Astrocyte (in vitro differentiated cells and primary cell): ENCODE results near the gene RNLS. TPM values are rescaled to one million over a fixed set of nuclear protein-coding genes. Genes with fewer than 3 reads are reported as not detected.
A peak's percentile ranks its signal among the peaks of the same experiment; 100 is the strongest.

Source experiments
- DNase-seq: peaks from one replicate; pipeline ENCODE4 v3.0.0-alpha.2; 2010; ENCODE audit warnings: low read depth
- FAIRE-seq: peaks from 2 replicates; lab custom pipeline; 2011; peaks lifted over from hg19 to GRCh38; lab: Jason Lieb, UNC
- H2AFZ ChIP-seq: 2 replicates; pipeline ENCODE4 v1.6.0; 2012; ENCODE audit warnings: low read depth, low read length, inconsistent platforms
- H3K27ac ChIP-seq: 2 replicates; pipeline ENCODE4 v1.5.1; 2011; ENCODE audit warnings: low read depth, low read length, inconsistent platforms
- H3K27me3 ChIP-seq: 2 replicates; pipeline ENCODE4 v1.6.0; 2011; ENCODE audit warnings: low read length, inconsistent platforms; ENCODE audit not compliant: insufficient read depth
- H3K36me3 ChIP-seq: 2 replicates; pipeline ENCODE4 v1.5.1; 2011; ENCODE audit warnings: low read length, inconsistent platforms; ENCODE audit not compliant: insufficient read depth
- H3K4me1 ChIP-seq: 2 replicates; pipeline ENCODE4 v1.5.1; 2011; ENCODE audit warnings: low read length, inconsistent platforms; ENCODE audit not compliant: insufficient read depth
- H3K4me2 ChIP-seq: 2 replicates; pipeline ENCODE4 v1.6.0; 2012; ENCODE audit warnings: low read length, inconsistent platforms
- H3K4me3 ChIP-seq: 2 replicates; pipeline ENCODE4 v1.5.1; 2011; ENCODE audit warnings: low read depth, mild to moderate bottlenecking, low read length, inconsistent platforms; ENCODE audit not compliant: insufficient read depth
- H3K79me2 ChIP-seq: 2 replicates; pipeline ENCODE4 v1.6.0; 2012; ENCODE audit warnings: mild to moderate bottlenecking, low read length, inconsistent platforms; ENCODE audit not compliant: insufficient read depth
- H3K9ac ChIP-seq: 2 replicates; pipeline ENCODE4 v1.6.0; 2012; ENCODE audit warnings: mild to moderate bottlenecking, low read length, inconsistent platforms
- H3K9me3 ChIP-seq: 2 replicates; pipeline ENCODE4 v1.5.1; 2012; ENCODE audit warnings: low read depth, mild to moderate bottlenecking, low read length, inconsistent platforms; ENCODE audit not compliant: insufficient read depth
- H4K20me1 ChIP-seq: 2 replicates; pipeline ENCODE4 v1.6.0; 2012; ENCODE audit warnings: low read length, inconsistent platforms; ENCODE audit not compliant: insufficient read depth
- H3K27ac Mint-ChIP-seq: one replicate; pipeline ENCODE4 v1.8.0; 2021; ENCODE audit warnings: mild to moderate bottlenecking, mixed read lengths; ENCODE audit not compliant: unreplicated experiment
- H3K27me3 Mint-ChIP-seq: one replicate; pipeline ENCODE4 v1.8.0; 2021; ENCODE audit warnings: low read depth, mixed read lengths; ENCODE audit not compliant: unreplicated experiment
- H3K36me3 Mint-ChIP-seq: one replicate; pipeline ENCODE4 v1.8.0; 2021; ENCODE audit warnings: low read depth, mixed read lengths; ENCODE audit not compliant: unreplicated experiment
- H3K4me1 Mint-ChIP-seq: one replicate; pipeline ENCODE4 v1.8.0; 2021; ENCODE audit warnings: low read depth, mixed read lengths; ENCODE audit not compliant: unreplicated experiment
- H3K4me3 Mint-ChIP-seq: one replicate; pipeline ENCODE4 v1.8.0; 2021; ENCODE audit warnings: mild to moderate bottlenecking, moderate library complexity, mixed read lengths; ENCODE audit not compliant: unreplicated experiment
- H3K9me3 Mint-ChIP-seq: one replicate; pipeline ENCODE4 v1.8.0; 2021; ENCODE audit warnings: mild to moderate bottlenecking, mixed read lengths; ENCODE audit not compliant: unreplicated experiment
- CTCF ChIP-seq: IDR thresholded peaks from 2 replicates; pipeline ENCODE4 v1.5.1; 2011; ENCODE audit warnings: low read depth, mild to moderate bottlenecking, inconsistent platforms, low read length, moderate library complexity; ENCODE audit not compliant: insufficient read depth
- EZH2 ChIP-seq: IDR thresholded peaks from 2 replicates; pipeline ENCODE4 v1.6.1; 2012; ENCODE audit warnings: mild to moderate bottlenecking, low read length, inconsistent platforms; ENCODE audit not compliant: insufficient read depth
- total RNA-seq: library from RNA; stranded (reverse); gene quantifications from 2 replicates; pipeline ENCODE4 v1.2.1, GENCODE V29; 2021

Gene RNLS
- total RNA-seq, 1 donor from 2014 or later = 6.9 TPM

GRCh38 chr10:88537322-88537721 is 45.8 kb downstream of the RNLS start:
- Histone ChIP-seq H2AFZ (no peak overlapping the region), H3K27ac (no peak overlapping the region), H3K79me2 (no peaks in the 10 kb centered on the region), H4K20me1 (no peaks in the 10 kb centered on the region), H3K27me3 (no peaks in the 10 kb centered on the region), H3K4me2 (no peak overlapping the region), H3K9ac (no peak overlapping the region), H3K4me1 (no peaks in the 10 kb centered on the region), H3K36me3 (no peaks in the 10 kb centered on the region), H3K9me3 (no peaks in the 10 kb centered on the region), H3K4me3 (no peak overlapping the region)
- FAIRE-seq (no peak), DNase-seq (no peak)
- H3K36me3 Mint-ChIP-seq = no peaks in the 10 kb centered on the region
- H3K4me1 Mint-ChIP-seq = peaks cover 41% of the 10 kb centered on the region
- TF ChIP-seq CTCF (no peak), EZH2 (no peak)
- no peaks in the 10 kb centered on the region for H3K27me3 Mint-ChIP-seq
- peaks cover 4% of the 10 kb centered on the region for H3K9me3 Mint-ChIP-seq
- no peak overlapping the region for H3K4me3 Mint-ChIP-seq
- peak overlapping the region; percentile 91 for H3K27ac Mint-ChIP-seq

GRCh38 chr10:88536437-88536836 is 46.7 kb downstream of the RNLS start:
- TF ChIP-seq EZH2 = no peak
- TF ChIP-seq CTCF = no peak
- Mint-ChIP-seq H3K4me3 (no peak overlapping the region), H3K4me1 (peaks cover 33% of the 10 kb centered on the region), H3K27me3 (no peaks in the 10 kb centered on the region), H3K9me3 (peaks cover 4% of the 10 kb centered on the region), H3K36me3 (no peaks in the 10 kb centered on the region), H3K27ac (peak overlapping the region; percentile 9)
- no peaks in the 10 kb centered on the region for H3K27me3 ChIP-seq
- H3K79me2 ChIP-seq = no peaks in the 10 kb centered on the region
- no peak overlapping the region for H3K9ac ChIP-seq
- H3K27ac ChIP-seq = no peak overlapping the region
- no peak for DNase-seq
- H3K4me1 ChIP-seq = no peaks in the 10 kb centered on the region
- no peaks in the 10 kb centered on the region for H3K9me3 ChIP-seq
- H3K36me3 ChIP-seq = no peaks in the 10 kb centered on the region
- no peak for FAIRE-seq
- H4K20me1 ChIP-seq = no peaks in the 10 kb centered on the region
- no peak overlapping the region for H3K4me2 ChIP-seq
- H2AFZ ChIP-seq = no peak overlapping the region
- H3K4me3 ChIP-seq = no peak overlapping the region

- Mint-ChIP-seq H3K27ac (no peak overlapping the region), H3K36me3 (no peaks in the 10 kb centered on the region), H3K4me1 (peaks cover 30% of the 10 kb centered on the region), H3K9me3 (peaks cover 4% of the 10 kb centered on the region), H3K4me3 (no peak overlapping the region), H3K27me3 (no peaks in the 10 kb centered on the region)
- Histone ChIP-seq H4K20me1 (no peaks in the 10 kb centered on the region), H3K36me3 (no peaks in the 10 kb centered on the region), H3K27me3 (no peaks in the 10 kb centered on the region), H2AFZ (no peak overlapping the region), H3K79me2 (no peaks in the 10 kb centered on the region), H3K9ac (no peak overlapping the region), H3K27ac (no peak overlapping the region), H3K4me2 (no peak overlapping the region), H3K9me3 (no peaks in the 10 kb centered on the region), H3K4me3 (no peak overlapping the region), H3K4me1 (no peaks in the 10 kb centered on the region)
- DNase-seq (no peak), FAIRE-seq (no peak)
- TF ChIP-seq EZH2 = no peak
- TF ChIP-seq CTCF = no peak
Observed at GRCh38 chr10:88534072-88534665, 48.9 kb downstream of the RNLS start.
